ENCODE results near the gene INTS2.
"Not testable (repeated sequence)": the region's sequence is repeated elsewhere in the genome, so short reads cannot be mapped to it uniquely, and the experiment has no call there.

Gene INTS2

GRCh38 chr17:61904094-61904710 lies 23.6 kb downstream of the INTS2 start:
- no peak for TF ChIP-seq CTCF (IDR thresholded peaks at IDR 0.05; ENCODE audit: unreplicated experiment in 3 of 3)
- no peak overlapping the region for H3K4me3 Mint-ChIP-seq
- no peaks in the 10 kb centered on the region for H3K4me1 Mint-ChIP-seq
- H3K9me3 Mint-ChIP-seq: no peaks in the 10 kb centered on the region
- no peaks in the 10 kb centered on the region for H3K27me3 Mint-ChIP-seq (ENCODE audit: low read depth)
- no peak overlapping the region for H3K27ac Mint-ChIP-seq
- peaks cover 40% of the 10 kb centered on the region for H3K36me3 Mint-ChIP-seq (ENCODE audit: low read depth)

- H3K27me3 Mint-ChIP-seq (ENCODE audit: low read depth): no peaks in the 10 kb centered on the region
- no peaks in the 10 kb centered on the region for H3K9me3 Mint-ChIP-seq
- no peaks in the 10 kb centered on the region for H3K4me1 Mint-ChIP-seq
- peaks cover 45% of the 10 kb centered on the region for H3K36me3 Mint-ChIP-seq (ENCODE audit: low read depth)
- H3K27ac Mint-ChIP-seq: no peak overlapping the region
- TF ChIP-seq CTCF (IDR thresholded peaks at IDR 0.05; ENCODE audit: unreplicated experiment in 3 of 3): no peak
- H3K4me3 Mint-ChIP-seq: no peak overlapping the region
Observed at GRCh38 chr17:61903251-61903650, 24.5 kb downstream of the INTS2 start.

DNA sequence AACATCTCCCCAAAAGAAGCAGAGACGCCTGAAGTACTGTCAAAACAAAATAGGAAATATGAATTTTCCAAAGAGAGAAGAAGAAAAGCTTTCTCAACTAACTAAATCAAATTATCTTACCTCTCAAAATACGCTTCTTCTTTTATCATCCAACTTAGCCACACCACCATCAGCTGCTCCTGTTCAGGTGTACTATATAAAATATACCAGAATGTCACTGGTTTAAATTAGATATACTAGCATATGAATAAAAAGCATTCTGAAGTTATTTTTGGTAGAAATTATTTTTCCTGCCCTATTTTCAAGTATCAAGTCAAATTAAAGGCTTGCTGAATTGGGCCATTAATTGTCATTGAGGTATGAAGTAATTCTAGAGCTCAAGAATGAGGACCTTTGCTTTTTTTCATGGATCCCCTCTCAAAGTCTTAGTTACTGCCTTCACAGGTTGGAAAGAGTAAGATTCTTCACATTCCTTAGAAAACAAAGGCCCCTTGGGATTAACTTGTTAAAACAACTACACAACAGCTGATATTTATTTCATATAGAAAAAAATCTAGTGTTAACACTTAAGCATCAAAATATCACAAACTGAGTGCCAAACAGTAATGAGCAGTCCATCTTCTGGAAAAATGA lies 30.1 kb downstream of the INTS2 start:
- Mint-ChIP-seq H3K4me3 (no peak overlapping the region), H3K36me3 (ENCODE audit: low read depth) (peaks cover 34% of the 10 kb centered on the region), H3K27me3 (ENCODE audit: low read depth) (no peaks in the 10 kb centered on the region), H3K27ac (no peak overlapping the region), H3K9me3 (no peaks in the 10 kb centered on the region), H3K4me1 (no peaks in the 10 kb centered on the region)
- TF ChIP-seq CTCF (IDR thresholded peaks at IDR 0.05; ENCODE audit: unreplicated experiment in 3 of 3): no peak

GRCh38 chr17:61895391-61895790 lies 32.4 kb downstream of the INTS2 start:
- TF ChIP-seq CTCF (IDR thresholded peaks at IDR 0.05; ENCODE audit: unreplicated experiment in 3 of 3): no peak
- no peaks in the 10 kb centered on the region for H3K27me3 Mint-ChIP-seq (ENCODE audit: low read depth)
- H3K4me3 Mint-ChIP-seq: no peak overlapping the region
- no peak overlapping the region for H3K27ac Mint-ChIP-seq
- H3K36me3 Mint-ChIP-seq (ENCODE audit: low read depth): peaks cover 38% of the 10 kb centered on the region
- H3K9me3 Mint-ChIP-seq: no peaks in the 10 kb centered on the region
- H3K4me1 Mint-ChIP-seq: no peaks in the 10 kb centered on the region

DNA sequence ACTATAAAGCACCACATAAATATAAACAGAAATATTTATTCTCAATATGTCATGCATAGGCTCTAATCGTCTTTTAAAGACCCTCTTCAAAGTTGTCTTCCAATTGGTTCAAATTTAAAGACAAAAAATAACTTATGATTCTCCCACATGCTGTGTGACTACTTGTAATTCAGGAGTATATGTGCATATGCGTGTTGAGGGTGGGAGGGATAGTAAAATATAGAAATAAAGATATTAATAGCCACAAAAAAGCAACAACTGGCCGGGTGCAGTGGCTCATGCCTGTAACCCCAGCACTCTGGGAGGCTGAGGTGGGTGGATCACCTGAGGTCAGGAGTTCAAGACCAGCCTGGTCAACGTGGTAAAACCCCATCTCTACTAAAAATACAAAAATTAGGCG lies 33.5 kb downstream of the INTS2 start:
- H3K36me3 Mint-ChIP-seq (ENCODE audit: low read depth): peaks cover 35% of the 10 kb centered on the region
- not testable (repeated sequence) for H3K9me3 Mint-ChIP-seq; H3K27ac Mint-ChIP-seq; H3K4me3 Mint-ChIP-seq; H3K4me1 Mint-ChIP-seq; H3K27me3 Mint-ChIP-seq (ENCODE audit: low read depth)

DNA sequence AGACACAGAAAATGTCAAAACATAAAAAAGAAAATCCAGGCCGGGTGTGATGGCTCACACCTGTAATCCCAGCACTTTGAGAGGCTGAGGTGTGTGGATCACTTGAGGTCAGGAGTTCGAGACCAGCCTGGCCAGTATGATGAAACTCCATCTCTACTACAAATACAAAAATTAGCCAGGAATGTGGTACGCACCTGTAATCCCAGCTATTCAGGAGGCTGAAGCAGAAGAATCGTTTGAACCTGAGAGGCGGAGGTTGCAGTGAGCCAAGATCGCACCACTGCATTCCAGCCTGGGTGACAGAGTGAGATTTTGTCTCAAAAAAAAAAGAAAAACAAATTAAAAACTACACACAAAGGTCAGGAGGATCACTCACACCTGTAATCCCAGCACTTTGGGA lies 40.0 kb downstream of the INTS2 start:
- not testable (repeated sequence) for H3K27me3 Mint-ChIP-seq (ENCODE audit: low read depth); H3K4me1 Mint-ChIP-seq; H3K9me3 Mint-ChIP-seq; H3K4me3 Mint-ChIP-seq; H3K27ac Mint-ChIP-seq
- peaks cover 39% of the 10 kb centered on the region for H3K36me3 Mint-ChIP-seq (ENCODE audit: low read depth)

DNA sequence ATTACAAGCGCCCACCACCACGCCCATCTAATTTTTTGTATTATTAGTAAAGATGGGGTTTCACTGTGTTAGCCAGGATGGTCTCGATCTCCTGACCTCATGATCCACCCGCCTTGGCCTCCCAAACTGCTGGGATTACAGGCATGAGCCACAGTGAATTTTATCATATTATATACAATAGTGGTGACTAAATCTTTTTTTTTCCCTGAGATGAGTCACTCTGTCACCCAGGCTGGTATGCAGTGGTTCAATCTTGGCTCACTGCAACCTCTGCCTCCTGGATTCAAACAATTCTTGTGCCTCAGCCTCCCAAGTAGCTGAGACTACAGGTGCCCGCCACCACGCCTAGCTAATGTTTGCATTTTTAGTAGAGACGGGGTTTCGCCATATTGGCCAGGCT lies 41.9 kb downstream of the INTS2 start:
- H3K4me1 Mint-ChIP-seq; H3K9me3 Mint-ChIP-seq; H3K27ac Mint-ChIP-seq; H3K4me3 Mint-ChIP-seq; H3K27me3 Mint-ChIP-seq (ENCODE audit: low read depth): not testable (repeated sequence)
- H3K36me3 Mint-ChIP-seq (ENCODE audit: low read depth): peaks cover 36% of the 10 kb centered on the region
